Liver (tissue), 3 donors: ENCODE results near the gene ZNF775.

Experiments used
- GABPA ChIP-seq, 2 donors: IDR thresholded peaks in 1 of 2; conservative IDR thresholded peaks in 1 of 2; 2 replicates each; pipeline ENCODE4 v1.6.1; 2016; ENCODE audit warnings: antibody characterized with exemption in 2 of 2, mild to moderate bottlenecking in 1 of 2, moderate library complexity in 1 of 2
- HNF4G ChIP-seq: IDR thresholded peaks from 2 replicates; pipeline ENCODE4 v1.6.1; 2016; ENCODE audit warnings: antibody characterized with exemption
- JUND ChIP-seq, 2 donors: IDR thresholded peaks; 2 replicates each; pipeline ENCODE4 v1.6.1; 2016; ENCODE audit warnings: antibody characterized with exemption in 2 of 2
- RAD21 ChIP-seq, 2 donors: IDR thresholded peaks; 2 replicates each; pipeline ENCODE4 v1.6.1; 2016; ENCODE audit warnings: antibody characterized with exemption in 2 of 2, mild to moderate bottlenecking in 2 of 2
- RXRA ChIP-seq, 2 donors: IDR thresholded peaks; 2 replicates each; pipeline ENCODE4 v1.6.1; 2017 to 2018; ENCODE audit warnings: antibody characterized with exemption in 2 of 2, mild to moderate bottlenecking in 1 of 2
- SP1 ChIP-seq: IDR thresholded peaks from 2 replicates; pipeline ENCODE4 v1.6.1; 2018; ENCODE audit warnings: antibody characterized with exemption, mild to moderate bottlenecking
- YY1 ChIP-seq: IDR thresholded peaks from 2 replicates; pipeline ENCODE4 v1.6.1; 2016; ENCODE audit warnings: antibody characterized with exemption, mild to moderate bottlenecking
- TF ChIP-seq, protein P1 (sequence below): fragments of 150-350 bp; IDR thresholded peaks from 2 replicates; pipeline ENCODE4 v1.5.1; 2017; ENCODE audit warnings: improper control_type of control experiment, low read depth, low read length; ENCODE audit not compliant: missing input control
- TF ChIP-seq, protein P2 (sequence below): IDR thresholded peaks from 2 replicates; pipeline ENCODE4 v1.6.1; 2016; ENCODE audit warnings: antibody characterized with exemption, mild to moderate bottlenecking
- TF ChIP-seq, protein P3 (sequence below): IDR thresholded peaks from 2 replicates; pipeline ENCODE4 v1.6.1; 2016; ENCODE audit warnings: antibody characterized with exemption
- TF ChIP-seq, protein P4 (sequence below): IDR thresholded peaks from 2 replicates; pipeline ENCODE4 v1.6.1; 2016; ENCODE audit warnings: antibody characterized with exemption
- donor health status: healthy.
- donor health status: healthy.

GRCh38 chr7:150370612-150371071, 8.5 kb upstream of the ZNF775 start:
- TF ChIP-seq, protein P1, sequence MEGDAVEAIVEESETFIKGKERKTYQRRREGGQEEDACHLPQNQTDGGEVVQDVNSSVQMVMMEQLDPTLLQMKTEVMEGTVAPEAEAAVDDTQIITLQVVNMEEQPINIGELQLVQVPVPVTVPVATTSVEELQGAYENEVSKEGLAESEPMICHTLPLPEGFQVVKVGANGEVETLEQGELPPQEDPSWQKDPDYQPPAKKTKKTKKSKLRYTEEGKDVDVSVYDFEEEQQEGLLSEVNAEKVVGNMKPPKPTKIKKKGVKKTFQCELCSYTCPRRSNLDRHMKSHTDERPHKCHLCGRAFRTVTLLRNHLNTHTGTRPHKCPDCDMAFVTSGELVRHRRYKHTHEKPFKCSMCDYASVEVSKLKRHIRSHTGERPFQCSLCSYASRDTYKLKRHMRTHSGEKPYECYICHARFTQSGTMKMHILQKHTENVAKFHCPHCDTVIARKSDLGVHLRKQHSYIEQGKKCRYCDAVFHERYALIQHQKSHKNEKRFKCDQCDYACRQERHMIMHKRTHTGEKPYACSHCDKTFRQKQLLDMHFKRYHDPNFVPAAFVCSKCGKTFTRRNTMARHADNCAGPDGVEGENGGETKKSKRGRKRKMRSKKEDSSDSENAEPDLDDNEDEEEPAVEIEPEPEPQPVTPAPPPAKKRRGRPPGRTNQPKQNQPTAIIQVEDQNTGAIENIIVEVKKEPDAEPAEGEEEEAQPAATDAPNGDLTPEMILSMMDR, result no peak
- no peak for TF ChIP-seq RAD21 (IDR thresholded peaks at IDR 0.05)
- TF ChIP-seq, protein P2, sequence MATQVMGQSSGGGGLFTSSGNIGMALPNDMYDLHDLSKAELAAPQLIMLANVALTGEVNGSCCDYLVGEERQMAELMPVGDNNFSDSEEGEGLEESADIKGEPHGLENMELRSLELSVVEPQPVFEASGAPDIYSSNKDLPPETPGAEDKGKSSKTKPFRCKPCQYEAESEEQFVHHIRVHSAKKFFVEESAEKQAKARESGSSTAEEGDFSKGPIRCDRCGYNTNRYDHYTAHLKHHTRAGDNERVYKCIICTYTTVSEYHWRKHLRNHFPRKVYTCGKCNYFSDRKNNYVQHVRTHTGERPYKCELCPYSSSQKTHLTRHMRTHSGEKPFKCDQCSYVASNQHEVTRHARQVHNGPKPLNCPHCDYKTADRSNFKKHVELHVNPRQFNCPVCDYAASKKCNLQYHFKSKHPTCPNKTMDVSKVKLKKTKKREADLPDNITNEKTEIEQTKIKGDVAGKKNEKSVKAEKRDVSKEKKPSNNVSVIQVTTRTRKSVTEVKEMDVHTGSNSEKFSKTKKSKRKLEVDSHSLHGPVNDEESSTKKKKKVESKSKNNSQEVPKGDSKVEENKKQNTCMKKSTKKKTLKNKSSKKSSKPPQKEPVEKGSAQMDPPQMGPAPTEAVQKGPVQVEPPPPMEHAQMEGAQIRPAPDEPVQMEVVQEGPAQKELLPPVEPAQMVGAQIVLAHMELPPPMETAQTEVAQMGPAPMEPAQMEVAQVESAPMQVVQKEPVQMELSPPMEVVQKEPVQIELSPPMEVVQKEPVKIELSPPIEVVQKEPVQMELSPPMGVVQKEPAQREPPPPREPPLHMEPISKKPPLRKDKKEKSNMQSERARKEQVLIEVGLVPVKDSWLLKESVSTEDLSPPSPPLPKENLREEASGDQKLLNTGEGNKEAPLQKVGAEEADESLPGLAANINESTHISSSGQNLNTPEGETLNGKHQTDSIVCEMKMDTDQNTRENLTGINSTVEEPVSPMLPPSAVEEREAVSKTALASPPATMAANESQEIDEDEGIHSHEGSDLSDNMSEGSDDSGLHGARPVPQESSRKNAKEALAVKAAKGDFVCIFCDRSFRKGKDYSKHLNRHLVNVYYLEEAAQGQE, result no peak
- TF ChIP-seq, protein P3, sequence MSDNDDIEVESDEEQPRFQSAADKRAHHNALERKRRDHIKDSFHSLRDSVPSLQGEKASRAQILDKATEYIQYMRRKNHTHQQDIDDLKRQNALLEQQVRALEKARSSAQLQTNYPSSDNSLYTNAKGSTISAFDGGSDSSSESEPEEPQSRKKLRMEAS, result no peak
- no peak for TF ChIP-seq SP1
- TF ChIP-seq JUND (IDR thresholded peaks at IDR 0.05), result no peak
- TF ChIP-seq GABPA (IDR thresholded peaks at IDR 0.05 in 1 of 2, conservative IDR thresholded peaks at IDR 0.05 in 1 of 2), result no peak
- no peak for TF ChIP-seq HNF4G
- no peak for TF ChIP-seq RXRA (IDR thresholded peaks at IDR 0.05)
- TF ChIP-seq, protein P4, sequence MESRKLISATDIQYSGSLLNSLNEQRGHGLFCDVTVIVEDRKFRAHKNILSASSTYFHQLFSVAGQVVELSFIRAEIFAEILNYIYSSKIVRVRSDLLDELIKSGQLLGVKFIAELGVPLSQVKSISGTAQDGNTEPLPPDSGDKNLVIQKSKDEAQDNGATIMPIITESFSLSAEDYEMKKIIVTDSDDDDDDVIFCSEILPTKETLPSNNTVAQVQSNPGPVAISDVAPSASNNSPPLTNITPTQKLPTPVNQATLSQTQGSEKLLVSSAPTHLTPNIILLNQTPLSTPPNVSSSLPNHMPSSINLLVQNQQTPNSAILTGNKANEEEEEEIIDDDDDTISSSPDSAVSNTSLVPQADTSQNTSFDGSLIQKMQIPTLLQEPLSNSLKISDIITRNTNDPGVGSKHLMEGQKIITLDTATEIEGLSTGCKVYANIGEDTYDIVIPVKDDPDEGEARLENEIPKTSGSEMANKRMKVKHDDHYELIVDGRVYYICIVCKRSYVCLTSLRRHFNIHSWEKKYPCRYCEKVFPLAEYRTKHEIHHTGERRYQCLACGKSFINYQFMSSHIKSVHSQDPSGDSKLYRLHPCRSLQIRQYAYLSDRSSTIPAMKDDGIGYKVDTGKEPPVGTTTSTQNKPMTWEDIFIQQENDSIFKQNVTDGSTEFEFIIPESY, result no peak
- TF ChIP-seq YY1, result no peak
